G401.6 (cell line): ENCODE measurements around the gene FGFRL1.

ENCODE experiments used
- FAIRE-seq: peaks from 2 replicates; lab custom pipeline; 2012; peaks lifted over from hg19 to GRCh38; lab: Jason Lieb, UNC

Gene FGFRL1

GRCh38 chr4:1023075-1023640 lies 11.7 kb downstream of the FGFRL1 start:
- no peak for FAIRE-seq

GRCh38 chr4:1023895-1024740 lies 12.7 kb downstream of the FGFRL1 start:
- no peak for FAIRE-seq

DNA sequence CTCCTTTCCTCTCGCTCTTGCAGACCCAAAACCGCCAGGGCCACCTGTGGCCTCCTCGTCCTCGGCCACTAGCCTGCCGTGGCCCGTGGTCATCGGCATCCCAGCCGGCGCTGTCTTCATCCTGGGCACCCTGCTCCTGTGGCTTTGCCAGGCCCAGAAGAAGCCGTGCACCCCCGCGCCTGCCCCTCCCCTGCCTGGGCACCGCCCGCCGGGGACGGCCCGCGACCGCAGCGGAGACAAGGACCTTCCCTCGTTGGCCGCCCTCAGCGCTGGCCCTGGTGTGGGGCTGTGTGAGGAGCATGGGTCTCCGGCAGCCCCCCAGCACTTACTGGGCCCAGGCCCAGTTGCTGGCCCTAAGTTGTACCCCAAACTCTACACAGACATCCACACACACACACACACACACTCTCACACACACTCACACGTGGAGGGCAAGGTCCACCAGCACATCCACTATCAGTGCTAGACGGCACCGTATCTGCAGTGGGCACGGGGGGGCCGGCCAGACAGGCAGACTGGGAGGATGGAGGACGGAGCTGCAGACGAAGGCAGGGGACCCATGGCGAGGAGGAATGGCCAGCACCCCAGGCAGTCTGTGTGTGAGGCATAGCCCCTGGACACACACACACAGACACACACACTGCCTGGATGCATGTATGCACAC lies 13.6 kb downstream of the FGFRL1 start:
- no peak for FAIRE-seq

DNA sequence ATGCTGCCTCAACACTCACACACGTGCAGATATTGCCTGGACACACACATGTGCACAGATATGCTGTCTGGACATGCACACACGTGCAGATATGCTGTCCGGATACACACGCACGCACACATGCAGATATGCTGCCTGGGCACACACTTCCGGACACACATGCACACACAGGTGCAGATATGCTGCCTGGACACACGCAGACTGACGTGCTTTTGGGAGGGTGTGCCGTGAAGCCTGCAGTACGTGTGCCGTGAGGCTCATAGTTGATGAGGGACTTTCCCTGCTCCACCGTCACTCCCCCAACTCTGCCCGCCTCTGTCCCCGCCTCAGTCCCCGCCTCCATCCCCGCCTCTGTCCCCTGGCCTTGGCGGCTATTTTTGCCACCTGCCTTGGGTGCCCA lies 14.7 kb downstream of the FGFRL1 start:
- FAIRE-seq: no peak

DNA sequence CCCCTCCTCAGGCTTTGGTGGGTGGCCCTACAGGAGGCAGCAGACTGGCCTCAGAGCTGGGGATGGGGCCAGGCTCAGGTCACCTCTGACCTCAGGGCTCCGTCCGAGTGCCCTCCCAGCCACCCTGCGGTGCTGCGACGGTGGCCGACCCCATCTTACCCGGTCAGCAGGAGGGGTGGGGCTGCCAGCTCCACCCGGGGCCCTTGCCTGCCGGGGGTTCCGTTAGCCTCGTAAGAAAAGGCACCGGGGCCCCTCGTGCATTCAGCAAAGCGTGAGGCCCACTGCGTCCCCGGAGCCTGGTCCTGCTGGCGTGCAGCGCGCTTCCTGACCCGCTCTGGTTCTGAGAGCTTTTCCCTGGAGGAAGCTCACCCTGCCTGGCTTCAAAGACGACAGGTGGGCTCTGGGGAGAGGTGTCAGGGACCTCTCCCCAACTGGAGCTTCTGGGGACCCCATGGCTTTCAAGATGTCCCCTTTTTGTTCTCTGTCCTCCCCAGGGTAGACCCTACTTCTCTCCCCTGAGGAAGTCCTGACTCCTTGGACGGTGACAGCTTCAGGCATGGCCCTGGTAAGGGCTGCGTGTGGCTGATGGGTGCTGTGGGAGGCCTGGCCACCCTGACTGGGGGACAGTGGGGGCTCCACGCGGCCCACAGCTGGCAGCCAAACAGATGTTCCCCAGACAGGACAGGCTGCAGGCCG lies 15.9 kb downstream of the FGFRL1 start:
- no peak for FAIRE-seq

DNA sequence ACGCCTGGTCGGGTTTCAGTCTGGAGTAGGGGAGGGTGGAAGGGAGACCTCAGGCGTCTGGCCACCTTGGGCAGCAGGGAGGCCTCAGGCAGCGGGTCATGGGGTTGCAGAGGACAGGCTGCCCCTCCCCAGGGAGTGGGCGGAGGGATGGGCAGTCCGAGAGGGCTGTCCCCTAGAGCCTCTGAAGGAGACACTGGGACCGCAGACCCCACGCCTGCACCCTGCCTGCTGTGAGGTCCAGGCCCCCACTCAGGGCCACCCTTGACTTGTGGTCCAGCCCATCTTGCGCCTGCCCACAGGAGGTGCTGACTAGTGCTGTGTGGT lies 16.5 kb downstream of the FGFRL1 start:
- no peak for FAIRE-seq

DNA sequence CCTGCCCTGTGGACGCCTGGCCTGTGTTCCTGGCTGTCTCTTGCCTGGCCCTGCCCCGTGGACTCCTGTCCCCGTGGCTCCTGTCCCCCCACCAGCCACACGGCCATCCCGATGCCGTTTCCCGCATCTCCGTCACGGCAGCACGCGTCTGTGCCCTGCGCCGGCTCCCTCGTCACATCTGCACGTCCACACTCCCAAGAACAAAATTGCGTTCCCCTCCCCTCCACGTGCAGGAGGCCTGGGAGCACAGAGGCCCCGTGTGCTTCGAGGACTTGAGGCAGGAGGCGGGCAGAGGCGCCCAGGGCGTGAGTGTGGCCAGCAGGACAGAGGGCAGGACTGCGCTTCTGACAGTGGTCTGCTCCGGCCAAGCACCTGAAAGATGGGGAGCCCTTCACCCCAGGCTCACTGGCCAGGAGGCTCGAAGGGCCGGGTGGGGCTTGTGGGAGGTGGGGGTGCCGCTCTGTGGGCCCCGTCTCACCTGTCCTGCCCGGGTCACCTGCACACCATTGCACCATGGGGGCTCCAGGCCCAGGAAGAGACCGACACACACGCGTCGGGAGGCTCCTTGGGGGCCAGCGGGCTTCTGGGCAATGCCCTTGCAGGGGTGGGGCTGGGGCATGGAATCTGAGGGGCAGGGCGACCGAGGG lies 17.3 kb downstream of the FGFRL1 start:
- no peak for FAIRE-seq

DNA sequence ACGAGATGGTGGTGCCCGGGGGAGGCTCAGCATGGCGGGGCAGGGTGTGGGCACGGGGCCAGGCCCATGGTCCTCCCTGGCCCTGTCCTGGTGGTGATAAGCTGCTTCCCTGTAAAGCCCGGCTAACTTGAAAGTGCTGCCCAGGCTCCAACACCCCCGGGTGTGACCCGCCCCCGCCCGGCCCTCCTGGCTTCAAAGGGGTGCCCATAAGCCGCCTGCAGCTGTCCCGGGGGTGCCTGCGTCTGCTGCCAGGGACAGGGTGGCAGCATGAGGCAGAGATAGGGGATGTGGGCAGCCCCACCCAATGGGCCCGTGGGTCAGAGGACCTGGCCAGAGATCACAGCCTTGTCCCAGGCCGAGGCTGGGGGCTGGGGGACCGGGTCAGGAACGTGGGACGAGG lies 18.1 kb downstream of the FGFRL1 start:
- no peak for FAIRE-seq

- no peak for FAIRE-seq
These were observed 18.6 kb downstream of the FGFRL1 start for GRCh38 chr4:1030031-1030430.

DNA sequence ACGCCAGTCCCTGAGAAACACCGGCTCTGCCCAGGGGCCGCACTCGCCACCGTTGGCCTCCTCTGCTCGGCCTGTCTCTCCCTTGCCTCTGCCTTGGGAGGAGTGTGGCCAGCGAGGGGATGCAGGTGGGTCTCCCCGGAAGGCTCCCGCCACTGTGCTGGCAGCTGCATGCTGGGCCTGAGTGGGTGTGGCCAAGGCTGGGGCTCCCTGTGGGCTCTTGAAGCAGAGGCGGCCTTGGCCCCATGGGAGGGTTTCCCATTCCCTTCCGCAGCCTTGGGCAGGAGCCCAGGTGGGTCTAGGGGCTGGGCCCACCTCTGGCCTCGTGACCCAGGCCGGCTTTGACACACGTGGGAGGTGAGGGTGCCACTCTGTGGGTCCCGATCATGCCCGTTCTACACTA lies 19.1 kb downstream of the FGFRL1 start:
- no peak for FAIRE-seq

DNA sequence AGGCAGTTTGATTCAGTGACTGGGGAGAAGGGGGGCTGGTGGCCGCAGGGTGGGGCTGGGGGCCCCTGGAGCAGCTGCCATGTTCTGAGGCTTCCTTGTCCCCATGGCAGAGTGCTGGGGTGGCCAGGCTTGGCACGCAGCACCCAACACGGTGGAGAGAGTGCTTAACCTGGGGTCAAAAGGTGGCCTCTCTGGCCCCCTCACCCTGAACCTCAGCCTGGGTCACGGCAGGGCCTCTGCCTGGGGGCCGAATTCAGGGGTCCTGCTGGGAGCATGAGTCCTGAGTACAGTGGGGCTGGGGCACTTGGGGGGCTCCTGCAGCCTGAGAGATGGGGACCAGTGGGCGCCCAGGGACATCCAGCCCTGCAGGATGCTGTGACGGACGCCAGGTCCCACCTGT lies 19.9 kb downstream of the FGFRL1 start:
- FAIRE-seq: no peak

GRCh38 chr4:1031956-1032795 lies 20.8 kb downstream of the FGFRL1 start:
- FAIRE-seq: no peak

DNA sequence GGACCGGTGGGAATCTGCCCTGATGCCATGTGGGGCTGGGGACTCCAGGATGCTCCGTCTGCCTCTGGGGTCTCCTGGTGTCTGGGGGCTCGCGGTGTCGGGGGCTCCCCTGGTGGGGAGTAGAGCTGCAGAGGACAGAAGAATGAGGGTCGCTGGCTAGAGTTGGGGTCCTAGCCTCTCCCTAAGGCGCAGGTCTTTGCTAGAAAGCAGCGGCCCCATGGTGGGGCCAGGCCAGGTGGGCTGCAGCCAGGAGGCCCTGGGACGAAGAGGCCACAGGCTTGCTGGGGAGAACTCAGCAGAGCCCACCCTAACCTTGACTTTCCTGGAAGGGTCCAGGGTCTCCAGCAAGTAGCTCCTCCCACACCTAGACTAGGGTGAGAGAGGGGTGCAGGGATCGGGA lies 21.4 kb downstream of the FGFRL1 start:
- no peak for FAIRE-seq

GRCh38 chr4:1033840-1034551 lies 22.6 kb downstream of the FGFRL1 start:
- no peak for FAIRE-seq

DNA sequence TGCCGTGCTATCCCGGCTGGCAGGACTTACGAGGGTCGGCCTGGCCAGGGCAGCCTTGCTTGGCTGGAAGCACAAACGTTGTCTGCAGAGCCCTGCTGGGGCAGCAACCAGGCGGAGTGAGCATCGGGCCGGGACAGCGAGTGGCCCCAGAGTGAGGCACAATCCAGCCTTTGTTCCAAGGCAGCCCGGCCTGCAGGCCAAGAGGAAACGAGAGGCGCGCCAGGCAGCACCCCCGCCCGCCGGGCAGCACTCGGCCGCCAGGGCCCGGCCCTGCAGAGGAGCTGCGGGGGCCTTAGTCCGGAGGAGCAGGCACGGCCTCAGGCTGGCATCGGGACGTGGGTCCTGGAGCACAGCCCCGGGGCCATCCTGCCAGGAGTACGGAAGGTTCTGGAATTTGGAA lies 24.1 kb downstream of the FGFRL1 start:
- no peak for FAIRE-seq

DNA sequence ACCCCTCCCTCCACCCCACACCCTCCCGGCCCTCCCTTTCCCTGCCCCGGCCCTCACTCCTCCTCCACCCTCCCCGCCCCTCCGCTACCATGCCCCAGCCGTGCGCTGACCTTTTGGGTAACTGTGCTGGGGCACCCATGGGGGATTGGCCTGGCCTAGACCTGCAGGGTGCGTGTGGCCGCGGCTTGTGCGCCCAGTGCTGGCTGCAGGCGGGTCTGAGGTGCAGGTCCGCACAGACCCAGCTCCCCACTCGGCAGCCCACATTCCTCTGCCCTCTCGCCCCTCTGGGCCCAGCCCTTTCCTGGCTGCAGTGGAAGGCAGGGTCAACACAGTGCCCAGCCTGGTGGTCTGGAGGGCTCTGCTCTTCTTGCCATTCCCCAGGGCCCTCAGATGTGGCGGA lies 24.7 kb downstream of the FGFRL1 start:
- FAIRE-seq: no peak

GRCh38 chr4:1036976-1037810 lies 25.8 kb downstream of the FGFRL1 start:
- no peak for FAIRE-seq

DNA sequence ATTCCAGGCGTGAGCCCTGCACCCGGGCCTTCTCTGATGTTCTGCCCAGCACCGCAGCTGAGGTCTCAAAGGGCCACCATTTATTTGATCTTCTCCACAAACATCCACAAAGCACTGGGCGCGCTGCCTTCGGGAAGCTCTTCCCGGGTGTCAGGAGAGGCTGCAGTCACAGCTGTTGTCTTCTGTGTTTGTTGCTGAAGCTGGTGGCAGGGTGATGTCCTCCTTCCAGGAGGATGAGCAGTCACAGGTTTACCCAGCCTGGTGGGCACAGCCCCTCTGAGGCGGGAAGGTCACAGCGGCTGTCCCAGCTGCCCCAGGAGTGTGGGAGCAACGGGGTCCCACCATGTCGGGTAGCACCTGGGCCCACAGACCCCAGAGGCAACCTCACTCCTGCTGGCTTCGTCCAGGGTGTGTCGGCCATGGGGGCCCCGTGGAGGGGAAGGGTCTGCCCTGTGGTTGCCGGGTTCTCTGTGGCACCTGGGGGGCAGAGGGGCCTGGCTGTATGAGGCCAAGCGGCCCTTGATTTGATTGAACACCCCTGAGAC lies 27.6 kb downstream of the FGFRL1 start:
- FAIRE-seq: no peak

GRCh38 chr4:1039493-1040343 lies 28.3 kb downstream of the FGFRL1 start:
- FAIRE-seq: peak; percentile 62
